K562 (cell line): Measurements from ENCODE around the gene CD34. TPM values are rescaled to one million over a fixed set of nuclear protein-coding genes. Genes with fewer than 3 reads are reported as not detected.

Experiments used
- ARNT ChIP-seq, 2 experiments: fragments of 450-650 bp; IDR thresholded peaks; 2 replicates each; pipeline ENCODE4 v1.6.1; 2016; ENCODE audit warnings: mild to moderate bottlenecking in 1 of 2
- BACH1 ChIP-seq: fragments of 200-800 bp; sonication (Bioruptor generic); IDR thresholded peaks from 2 replicates; pipeline ENCODE4 v1.6.1; 2016; ENCODE audit warnings: missing genetic modification characterization, missing compliant biosample characterization
- BCLAF1 ChIP-seq, 2 experiments: fragments of 450-650 bp in 1 of 2; IDR thresholded peaks; 2 replicates each; pipeline ENCODE4 v1.6.1; 2011 to 2017; ENCODE audit warnings: low read depth in 2 of 2, antibody characterized with exemption in 1 of 2, borderline replicate concordance in 1 of 2, low read length in 1 of 2, mild to moderate bottlenecking in 1 of 2, mixed read lengths in 1 of 2; ENCODE audit not compliant: control insufficient read depth in 1 of 2
- CBFA2T3 ChIP-seq: fragments of 450-650 bp; IDR thresholded peaks from 2 replicates; pipeline ENCODE4 v1.6.1; 2017
- CHD4 ChIP-seq: fragments of 200-600 bp; sonication (generic); IDR thresholded peaks from 3 replicates; pipeline ENCODE4 v1.6.1; 2012; ENCODE audit warnings: low read depth, mild to moderate bottlenecking, mixed read lengths, low read length, inconsistent platforms; ENCODE audit not compliant: insufficient read depth, insufficient replicate concordance, poor library complexity, severe bottlenecking
- FOXP4 ChIP-seq: sonication (generic); formaldehyde crosslinking; IDR thresholded peaks from 2 replicates; pipeline ENCODE4 v1.8.0; 2022; ENCODE audit warnings: mild to moderate bottlenecking, missing genetic modification reagents, borderline replicate concordance
- IFI16 ChIP-seq: fragments of 250-450 bp; sonication (Bioruptor Pico); IDR thresholded peaks from 2 replicates; pipeline ENCODE4 v2.1.2; 2022; ENCODE audit warnings: mild to moderate bottlenecking, inconsistent platforms
- NFIC ChIP-seq: fragments of 450-650 bp; IDR thresholded peaks from 2 replicates; pipeline ENCODE4 v1.6.1; 2017; ENCODE audit warnings: mild to moderate bottlenecking, inconsistent platforms
- NR2F6 ChIP-seq: fragments of 450-650 bp; formaldehyde crosslinking; IDR thresholded peaks from 2 replicates; pipeline ENCODE4 v1.4.0; 2020; ENCODE audit warnings: mild to moderate bottlenecking
- RERE ChIP-seq: sonication (generic); formaldehyde crosslinking; IDR thresholded peaks from 2 replicates; pipeline ENCODE4 v1.8.0; 2023; ENCODE audit warnings: missing genetic modification reagents, mild to moderate bottlenecking, borderline replicate concordance
- SMARCE1 ChIP-seq: fragments of 450-650 bp; IDR thresholded peaks from 2 replicates; pipeline ENCODE4 v1.7.1; 2016; ENCODE audit warnings: mild to moderate bottlenecking
- SRSF1 ChIP-seq: fragments of 200-400 bp; formaldehyde crosslinking; IDR thresholded peaks from 2 replicates; pipeline ENCODE4 v1.6.1; 2017; ENCODE audit warnings: mild to moderate bottlenecking, low read depth, low read length, moderate library complexity
- TGIF2 ChIP-seq: sonication (generic); formaldehyde crosslinking; IDR thresholded peaks from 2 replicates; pipeline ENCODE4 v1.8.1; 2022; ENCODE audit warnings: mild to moderate bottlenecking, missing genetic modification reagents, moderate library complexity
- ZNF212 ChIP-seq: fragments of 450-650 bp; formaldehyde crosslinking; IDR thresholded peaks from 2 replicates; pipeline ENCODE4 v1.4.0; 2020; ENCODE audit warnings: mild to moderate bottlenecking
- ZNF589 ChIP-seq: fragments of 200-800 bp; sonication (Bioruptor generic); IDR thresholded peaks from 2 replicates; pipeline ENCODE4 v1.6.1; 2016; ENCODE audit warnings: low read depth, missing genetic modification characterization, missing compliant biosample characterization
- polyA plus RNA-seq, 8 experiments: library from polyadenylated mRNA; depleted of rRNA in 4 of 8; stranded (reverse) in 5 of 8; unstranded in 3 of 8; fragments of >200 nt; fragmentation: Nextera tagmentation in 2 of 8; fragmentation: Illumina TruSeq in 1 of 8; extraction: Ambion mirVana in 2 of 8; extraction: Trizol in 1 of 8; gene quantifications; 2 replicates each; pipeline versions ENCODE4 v1.2.1 to v1.2.3, GENCODE V29; 2011 to 2014; ENCODE audit warnings: inconsistent platforms in 1 of 8, missing spikeins in 1 of 8
- total RNA-seq, 7 experiments: library from RNA; depleted of rRNA in 6 of 7; stranded (reverse); fragments of >200 nt in 6 of 7; fragmentation: Illumina TruSeq in 2 of 7; extraction: Trizol in 2 of 7; gene quantifications; 2 replicates each; pipeline versions ENCODE4 v1.2.1 to v1.2.3, GENCODE V29; 2011 to 2021; ENCODE audit warnings: low replicate concordance in 1 of 7

CD34 gene
- total and polyA plus RNA-seq, 9 of the 15 experiments (the other 6 are each of a cell fraction or from before 2014, with no cell fraction given), result not detected

- TF ChIP-seq RERE (CRISPR knock-in tag) (no peak), BCLAF1 (IDR thresholded peaks at IDR 0.05; ENCODE audit: borderline replicate concordance in 1 of 2, control insufficient read depth in 1 of 2, low read depth in 2 of 2, low read length in 1 of 2) (no peak), BACH1 (tag) (no peak), CHD4 (no peak), FOXP4 (CRISPR knock-in tag) (no peak), IFI16 (no peak), ARNT (IDR thresholded peaks at IDR 0.05) (no peak), TGIF2 (no peak), CBFA2T3 (no peak), NR2F6 (CRISPR knock-in tag) (no peak), SRSF1 (no peak), SMARCE1 (no peak), NFIC (no peak), ZNF589 (CRISPR knock-in tag) (no peak), ZNF212 (CRISPR knock-in tag) (no peak)
Observed at GRCh38 chr1:207908107-207908734, 2.7 kb downstream of the CD34 start (continued).
